IgD-negative memory B cell (primary cell): ENCODE data around the gene ZNF778. TPM values are rescaled to one million over a fixed set of nuclear protein-coding genes. Genes with fewer than 3 reads are reported as not detected.

Source experiments
- H3K27ac Mint-ChIP-seq, 3 donors: one replicate each; pipeline ENCODE4 v1.8.0; 2020 to 2022; ENCODE audit warnings: mild to moderate bottlenecking in 3 of 3, mixed read lengths in 3 of 3, moderate library complexity in 1 of 3
- H3K27me3 Mint-ChIP-seq: one replicate; pipeline ENCODE4 v1.8.0; 2021; ENCODE audit warnings: mixed read lengths
- H3K36me3 Mint-ChIP-seq: one replicate; pipeline ENCODE4 v1.8.0; 2020; ENCODE audit warnings: mild to moderate bottlenecking, mixed read lengths
- H3K4me1 Mint-ChIP-seq, 3 donors: one replicate each; pipeline ENCODE4 v1.8.0; 2020 to 2022; ENCODE audit warnings: mixed read lengths in 3 of 3, mild to moderate bottlenecking in 1 of 3
- H3K4me3 Mint-ChIP-seq, 4 donors: one replicate each; pipeline ENCODE4 v1.8.0; 2020 to 2022; ENCODE audit warnings: mild to moderate bottlenecking in 4 of 4, mixed read lengths in 4 of 4, moderate library complexity in 3 of 4
- H3K9me3 Mint-ChIP-seq, 3 donors: one replicate each; pipeline ENCODE4 v1.8.0; 2020 to 2021; ENCODE audit warnings: mixed read lengths in 3 of 3, mild to moderate bottlenecking in 1 of 3
- polyA plus RNA-seq: library from polyadenylated mRNA; unstranded; fragments of 300-500 nt; fragmentation: Illumina TruSeq; gene quantifications from one replicate; pipeline ENCODE4 v1.2.3, GENCODE V29; 2021

The ZNF778 gene
- 1.3 TPM for polyA plus RNA-seq

- H3K4me1 Mint-ChIP-seq, result peaks cover 11 to 16% (median 14%) of the 10 kb centered on the region in 3 donors
- no peaks in the 10 kb centered on the region for H3K9me3 Mint-ChIP-seq
- H3K27me3 Mint-ChIP-seq, result no peaks in the 10 kb centered on the region
- H3K27ac Mint-ChIP-seq, result peak within 1 kb of the TSS; percentile 71 to 98 (median 87)
- peaks cover under 1% of the 10 kb centered on the region for H3K36me3 Mint-ChIP-seq
- peak within 1 kb of the TSS; percentile 81 to 94 (median 88) for H3K4me3 Mint-ChIP-seq
These were observed at the start of gene ZNF778 for GRCh38 chr16:89217388-89218191. ZNF778 (plus strand) TSS chr16:89217703; CDS start chr16:89221128, 3,425 bp downstream.

GRCh38 chr16:89168381-89169189, 48.9 kb upstream of the ZNF778 start:
- H3K27ac Mint-ChIP-seq, result peak overlapping the region in 2 of 3 donors; percentile 54 to 78
- no peak overlapping the region for H3K4me3 Mint-ChIP-seq
- no peaks in the 10 kb centered on the region for H3K9me3 Mint-ChIP-seq
- no peaks in the 10 kb centered on the region for H3K36me3 Mint-ChIP-seq
- H3K4me1 Mint-ChIP-seq, result peaks cover 9 to 16% (median 14%) of the 10 kb centered on the region in 3 donors
- H3K27me3 Mint-ChIP-seq, result peaks cover 7% of the 10 kb centered on the region

- peaks cover 3% of the 10 kb centered on the region for H3K27me3 Mint-ChIP-seq
- H3K36me3 Mint-ChIP-seq, result no peaks in the 10 kb centered on the region
- H3K4me3 Mint-ChIP-seq, result no peak overlapping the region
- peak overlapping the region in 2 of 3 donors; percentile 9 to 54 for H3K27ac Mint-ChIP-seq
- H3K9me3 Mint-ChIP-seq, result no peaks in the 10 kb centered on the region
- peaks cover 0 to 10% (median 5%) of the 10 kb centered on the region in 3 donors for H3K4me1 Mint-ChIP-seq
These were observed 47.7 kb upstream of the ZNF778 start for GRCh38 chr16:89169778-89170177.

- Mint-ChIP-seq H3K27me3 (peaks cover 3% of the 10 kb centered on the region), H3K27ac (peak overlapping the region in 1 of 3 donors; percentile 9), H3K4me1 (peaks cover 0 to 9% (median 5%) of the 10 kb centered on the region in 3 donors), H3K4me3 (peak overlapping the region in 3 of 4 donors; percentile 38 to 85 (median 74)), H3K9me3 (no peaks in the 10 kb centered on the region), H3K36me3 (no peaks in the 10 kb centered on the region)
These were observed 46.9 kb upstream of the ZNF778 start for GRCh38 chr16:89170346-89171215.

- Mint-ChIP-seq H3K27ac (peak within 1 kb of the TSS in 1 of 3 donors; percentile 5), H3K27me3 (peaks cover 3% of the 10 kb centered on the region), H3K4me3 (peak within 1 kb of the TSS in 3 of 4 donors; percentile 38 to 85 (median 78)), H3K36me3 (no peaks in the 10 kb centered on the region), H3K4me1 (peaks cover 0 to 8% (median 5%) of the 10 kb centered on the region in 3 donors), H3K9me3 (no peaks in the 10 kb centered on the region)
These were observed 46.0 kb upstream of the ZNF778 start, which contains the start of gene CDH15 for GRCh38 chr16:89171216-89172170. CDH15 (plus strand) TSS chr16:89171748; CDS start chr16:89171832, 84 bp downstream.

- Mint-ChIP-seq H3K27ac (no peak overlapping the region), H3K27me3 (peaks cover 3% of the 10 kb centered on the region), H3K4me3 (no peak overlapping the region), H3K36me3 (no peaks in the 10 kb centered on the region), H3K9me3 (no peaks in the 10 kb centered on the region), H3K4me1 (peaks cover 0 to 8% (median 5%) of the 10 kb centered on the region in 3 donors)
These were observed 45.4 kb upstream of the ZNF778 start for GRCh38 chr16:89172171-89172527.

GRCh38 chr16:89172528-89173173, 44.9 kb upstream of the ZNF778 start:
- Mint-ChIP-seq H3K36me3 (no peaks in the 10 kb centered on the region), H3K4me3 (peak overlapping the region in 2 of 4 donors; percentile 52 to 78), H3K27ac (no peak overlapping the region), H3K4me1 (peaks cover 0 to 8% (median 5%) of the 10 kb centered on the region in 3 donors), H3K9me3 (no peaks in the 10 kb centered on the region), H3K27me3 (peaks cover 3% of the 10 kb centered on the region)

GRCh38 chr16:89173174-89173921, 44.2 kb upstream of the ZNF778 start:
- H3K27me3 Mint-ChIP-seq, result peaks cover 3% of the 10 kb centered on the region
- no peaks in the 10 kb centered on the region for H3K36me3 Mint-ChIP-seq
- H3K4me1 Mint-ChIP-seq, result peaks cover 0 to 5% (median 5%) of the 10 kb centered on the region in 3 donors
- H3K4me3 Mint-ChIP-seq, result peak overlapping the region in 1 of 4 donors; percentile 60
- peak overlapping the region in 1 of 3 donors; percentile 14 for H3K27ac Mint-ChIP-seq
- H3K9me3 Mint-ChIP-seq, result no peaks in the 10 kb centered on the region

- H3K4me3 Mint-ChIP-seq, result peak overlapping the region in 1 of 4 donors; percentile 28
- peak overlapping the region in 1 of 3 donors; percentile 57 for H3K27ac Mint-ChIP-seq
- H3K4me1 Mint-ChIP-seq, result peaks cover 0 to 5% (median 5%) of the 10 kb centered on the region in 3 donors
- H3K36me3 Mint-ChIP-seq, result no peaks in the 10 kb centered on the region
- H3K27me3 Mint-ChIP-seq, result peaks cover 3% of the 10 kb centered on the region
- H3K9me3 Mint-ChIP-seq, result no peaks in the 10 kb centered on the region
These were observed 43.3 kb upstream of the ZNF778 start for GRCh38 chr16:89174055-89174827.

- H3K4me3 Mint-ChIP-seq, result no peak overlapping the region
- peaks cover 3% of the 10 kb centered on the region for H3K27me3 Mint-ChIP-seq
- no peak overlapping the region for H3K27ac Mint-ChIP-seq
- H3K36me3 Mint-ChIP-seq, result no peaks in the 10 kb centered on the region
- peaks cover 0 to 5% (median 5%) of the 10 kb centered on the region in 3 donors for H3K4me1 Mint-ChIP-seq
- H3K9me3 Mint-ChIP-seq, result no peaks in the 10 kb centered on the region
These were observed 42.6 kb upstream of the ZNF778 start for GRCh38 chr16:89174877-89175276.

GRCh38 chr16:89175280-89176146, 42.0 kb upstream of the ZNF778 start:
- H3K4me3 Mint-ChIP-seq, result no peak overlapping the region
- H3K27ac Mint-ChIP-seq, result no peak overlapping the region
- no peaks in the 10 kb centered on the region for H3K36me3 Mint-ChIP-seq
- peaks cover 0 to 5% (median 4%) of the 10 kb centered on the region in 3 donors for H3K4me1 Mint-ChIP-seq
- no peaks in the 10 kb centered on the region for H3K9me3 Mint-ChIP-seq
- H3K27me3 Mint-ChIP-seq, result peaks cover 3% of the 10 kb centered on the region
